Measurements from ENCODE around the gene NAALADL2.
"Not testable (repeated sequence)": the region's sequence is repeated elsewhere in the genome, so short reads cannot be mapped to it uniquely, and the experiment has no call there.

The NAALADL2 gene

GRCh38 chr3:175434561-175434960, 575.4 kb downstream of the NAALADL2 start:
- no peak for TF ChIP-seq CTCF (IDR thresholded peaks at IDR 0.05; ENCODE audit: extremely low read depth, insufficient read depth, missing control alignments)
- DNase-seq (ENCODE audit: low spot score) = no peak
- in situ Hi-C loops (cut with MboI; ENCODE audit: low pct_unique_long_range_greater_than_20kb, low sequenced_read_pairs, unreplicated experiment) = no loop called here

DNA sequence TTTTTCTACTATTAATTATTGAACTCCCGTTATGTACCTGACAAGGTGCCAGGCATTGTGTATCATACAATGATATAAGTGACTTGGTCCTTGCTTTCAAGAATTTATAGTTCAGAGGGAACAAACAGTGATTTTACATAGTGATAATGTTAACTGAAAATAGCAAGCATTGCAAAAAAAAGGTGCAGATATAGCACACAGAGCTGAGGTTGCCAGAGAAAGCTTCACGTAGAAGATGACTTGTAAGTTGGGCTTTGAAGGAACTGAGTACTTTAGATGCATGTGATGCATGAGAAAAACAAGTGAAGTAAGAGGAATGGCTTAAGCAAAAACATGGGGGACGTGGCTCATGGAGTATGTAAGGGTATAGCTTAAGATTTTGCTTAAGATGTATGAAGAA, 584.5 kb downstream of the NAALADL2 start:
- no peak for DNase-seq (ENCODE audit: low spot score)
- no peak for TF ChIP-seq CTCF (IDR thresholded peaks at IDR 0.05; ENCODE audit: extremely low read depth, insufficient read depth, missing control alignments)
- in situ Hi-C loops (cut with MboI; ENCODE audit: low pct_unique_long_range_greater_than_20kb, low sequenced_read_pairs, unreplicated experiment) = no loop called here

GRCh38 chr3:175445741-175446140, 586.6 kb downstream of the NAALADL2 start:
- in situ Hi-C loops (cut with MboI; ENCODE audit: low pct_unique_long_range_greater_than_20kb, low sequenced_read_pairs, unreplicated experiment) = no loop called here
- DNase-seq (ENCODE audit: low spot score) = no peak
- no peak for TF ChIP-seq CTCF (IDR thresholded peaks at IDR 0.05; ENCODE audit: extremely low read depth, insufficient read depth, missing control alignments)

DNA sequence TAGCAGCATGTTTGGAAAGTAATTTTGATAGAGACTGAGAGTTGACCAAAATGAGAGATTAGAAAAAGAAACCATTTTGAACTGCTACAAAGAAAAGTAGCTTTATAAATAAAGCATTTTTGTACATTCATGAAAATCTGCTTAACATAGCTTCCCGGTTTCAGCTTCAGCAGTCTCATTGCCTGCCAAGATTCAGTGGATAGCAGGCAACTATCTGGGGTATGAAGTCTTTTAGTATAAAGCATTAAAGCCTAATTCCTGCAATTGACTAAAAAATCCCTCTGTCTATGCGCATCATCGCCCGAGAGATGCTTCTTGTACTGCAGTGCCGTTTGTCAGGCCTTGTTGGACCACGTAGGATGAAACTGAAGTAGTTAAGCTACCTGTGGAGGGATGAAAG, 588.4 kb downstream of the NAALADL2 start:
- in situ Hi-C loops (cut with MboI; ENCODE audit: low pct_unique_long_range_greater_than_20kb, low sequenced_read_pairs, unreplicated experiment) = no loop called here
- no peak for TF ChIP-seq CTCF (IDR thresholded peaks at IDR 0.05; ENCODE audit: extremely low read depth, insufficient read depth, missing control alignments)
- no peak for DNase-seq (ENCODE audit: low spot score)

GRCh38 chr3:175453361-175453760, 594.2 kb downstream of the NAALADL2 start:
- DNase-seq (ENCODE audit: low spot score) = no peak
- in situ Hi-C loops (cut with MboI; ENCODE audit: low pct_unique_long_range_greater_than_20kb, low sequenced_read_pairs, unreplicated experiment) = no loop called here
- no peak for TF ChIP-seq CTCF (IDR thresholded peaks at IDR 0.05; ENCODE audit: extremely low read depth, insufficient read depth, missing control alignments)

GRCh38 chr3:175456466-175456865, 597.3 kb downstream of the NAALADL2 start:
- TF ChIP-seq CTCF (IDR thresholded peaks at IDR 0.05; ENCODE audit: extremely low read depth, insufficient read depth, missing control alignments) = no peak
- no peak for DNase-seq (ENCODE audit: low spot score)
- in situ Hi-C loops (cut with MboI; ENCODE audit: low pct_unique_long_range_greater_than_20kb, low sequenced_read_pairs, unreplicated experiment) = no loop called here

DNA sequence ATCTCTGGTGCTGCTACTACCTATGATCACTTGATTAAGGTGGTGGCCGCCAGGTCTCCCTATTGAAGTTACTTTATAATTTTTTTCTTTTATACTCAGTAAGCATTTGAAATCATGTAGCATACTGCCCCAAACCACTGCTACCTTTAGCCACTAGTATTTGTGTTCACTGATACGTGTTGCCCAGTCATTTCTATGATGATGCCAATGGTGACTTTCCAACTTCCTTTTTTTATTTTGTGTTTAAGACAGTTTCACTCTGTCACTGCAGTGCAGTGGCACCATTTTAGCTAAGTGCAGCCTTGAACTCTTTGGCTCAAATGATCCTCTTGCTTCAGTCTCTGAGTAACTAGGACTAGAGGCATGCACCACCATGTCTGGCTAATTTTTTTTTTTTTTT, 598.2 kb downstream of the NAALADL2 start:
- no peak for DNase-seq (ENCODE audit: low spot score)
- in situ Hi-C loops (cut with MboI; ENCODE audit: low pct_unique_long_range_greater_than_20kb, low sequenced_read_pairs, unreplicated experiment) = no loop called here
- TF ChIP-seq CTCF (IDR thresholded peaks at IDR 0.05; ENCODE audit: extremely low read depth, insufficient read depth, missing control alignments) = no peak

DNA sequence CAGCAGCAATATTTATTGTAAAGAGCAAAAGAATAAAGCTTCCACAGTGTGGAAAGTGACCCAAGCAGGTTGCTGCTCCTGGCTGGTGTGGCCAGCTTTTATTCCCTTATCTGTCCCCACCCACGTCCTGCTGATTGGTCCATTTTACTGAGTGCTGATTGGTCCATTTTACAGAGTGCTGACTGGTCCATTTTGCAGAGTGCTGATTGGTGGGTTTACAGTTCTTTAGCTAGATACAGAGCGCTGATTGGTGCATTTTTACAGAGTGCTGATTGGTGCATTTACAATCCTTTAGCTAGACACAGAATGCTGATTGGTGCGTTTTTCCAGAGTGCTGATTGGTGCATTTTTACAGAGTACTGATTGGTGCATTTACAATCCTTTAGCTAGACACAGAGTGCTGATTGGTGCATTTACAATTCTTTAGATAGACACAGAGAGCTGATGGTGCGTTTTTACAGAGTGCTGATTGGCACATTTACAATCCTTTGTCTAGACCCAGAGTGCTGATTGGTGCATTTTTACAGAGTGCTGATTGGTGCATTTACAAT, 601.8 kb downstream of the NAALADL2 start:
- DNase-seq (ENCODE audit: low spot score); in situ Hi-C loops (cut with MboI; ENCODE audit: low pct_unique_long_range_greater_than_20kb, low sequenced_read_pairs, unreplicated experiment): not testable (repeated sequence)

Data from GM13977 (cell line).